Ascending aorta (tissue), 2 donors: ENCODE results near the gene FMN1. TPM values are rescaled to one million over a fixed set of nuclear protein-coding genes. Genes with fewer than 3 reads are reported as not detected.
A peak's percentile ranks its signal among the peaks of the same experiment; 100 is the strongest.

Source experiments
- DNase-seq, 2 donors: peaks; one replicate each; pipeline ENCODE4 v3.0.0-alpha.2; 2019; ENCODE audit warnings: low spot score in 2 of 2
- H3K27ac ChIP-seq, 2 donors: fragments of 200-600 bp; sonication (generic); one replicate each; pipeline ENCODE4 v1.5.1; 2016 to 2017; ENCODE audit warnings: mild to moderate bottlenecking in 1 of 2
- H3K27me3 ChIP-seq: fragments of 200-600 bp; sonication (generic); one replicate; pipeline ENCODE4 v1.5.1; 2017
- H3K36me3 ChIP-seq, 2 donors: fragments of 200-600 bp; sonication (generic); one replicate each; pipeline ENCODE4 v1.5.1; 2016
- H3K4me1 ChIP-seq, 2 donors: fragments of 200-600 bp; sonication (generic); one replicate each; pipeline ENCODE4 v1.5.1; 2016 to 2017; ENCODE audit warnings: mild to moderate bottlenecking in 1 of 2
- H3K4me3 ChIP-seq, 2 donors: fragments of 200-600 bp; sonication (generic); one replicate each; pipeline ENCODE4 v1.5.1; 2016 to 2017; ENCODE audit warnings: mild to moderate bottlenecking in 1 of 2
- H3K9me3 ChIP-seq, 2 donors: fragments of 200-600 bp; sonication (generic); one replicate each; pipeline ENCODE4 v1.5.1; 2016
- CTCF ChIP-seq, 3 experiments: fragments of 200-600 bp in 2 of 3; fragments of 450-650 bp in 1 of 3; sonication (generic) in 2 of 3; IDR thresholded peaks; one replicate each; pipeline ENCODE4 v1.5.1; 2016 to 2019; ENCODE audit warnings: antibody characterized with exemption in 3 of 3, mild to moderate bottlenecking in 1 of 3, moderate library complexity in 1 of 3
- intact Hi-C: fragments of 100-400 bp; cut with DNase I; formaldehyde crosslinking; loops from one replicate; pipeline ENCODE4 v1.15.1; 2023
- total RNA-seq: library from RNA; depleted of rRNA; stranded (reverse); fragments of >200 nt; gene quantifications from one replicate; pipeline ENCODE4 v1.1.0, GENCODE V29; 2016

Gene FMN1
- total RNA-seq, result 4.3 TPM

- H3K9me3 ChIP-seq, result no peaks in the 10 kb centered on the region
- peak; percentile 82 to 95 for DNase-seq
- no peak for TF ChIP-seq CTCF (IDR thresholded peaks at IDR 0.05)
- peaks cover 0 to 3% of the 10 kb centered on the region in 2 donors for H3K4me1 ChIP-seq
- H3K4me3 ChIP-seq, result peak within 1 kb of the TSS; percentile 55 to 60
- peak within 1 kb of the TSS; percentile 33 to 67 for H3K27ac ChIP-seq
- no peaks in the 10 kb centered on the region for H3K36me3 ChIP-seq
- intact Hi-C loops, result no loop called here
- H3K27me3 ChIP-seq, result no peaks in the 10 kb centered on the region
Observed at GRCh38 chr15:33194704-33195670, at the start of gene FMN1. FMN1 (minus strand) TSS chr15:33194714; CDS start chr15:33154914, 39,800 bp downstream.

GRCh38 chr15:33243869-33244268, 49.4 kb upstream of the FMN1 start:
- no peak for DNase-seq
- H3K9me3 ChIP-seq, result no peaks in the 10 kb centered on the region
- no peak overlapping the region for H3K27ac ChIP-seq
- H3K4me1 ChIP-seq, result no peaks in the 10 kb centered on the region
- intact Hi-C loops, result no loop called here
- no peak overlapping the region for H3K4me3 ChIP-seq
- H3K36me3 ChIP-seq, result no peaks in the 10 kb centered on the region
- TF ChIP-seq CTCF (IDR thresholded peaks at IDR 0.05), result no peak
- no peaks in the 10 kb centered on the region for H3K27me3 ChIP-seq

- no peak for DNase-seq
- no peaks in the 10 kb centered on the region for H3K27me3 ChIP-seq
- H3K9me3 ChIP-seq, result no peaks in the 10 kb centered on the region
- no peaks in the 10 kb centered on the region for H3K4me1 ChIP-seq
- intact Hi-C loops, result no loop called here
- no peak overlapping the region for H3K4me3 ChIP-seq
- H3K36me3 ChIP-seq, result no peaks in the 10 kb centered on the region
- TF ChIP-seq CTCF (IDR thresholded peaks at IDR 0.05), result no peak
- no peak overlapping the region for H3K27ac ChIP-seq
Observed at GRCh38 chr15:33243393-33243792, 48.9 kb upstream of the FMN1 start.

GRCh38 chr15:33242669-33243191, 48.2 kb upstream of the FMN1 start:
- Histone ChIP-seq H3K27me3 (no peaks in the 10 kb centered on the region), H3K4me1 (no peaks in the 10 kb centered on the region), H3K4me3 (no peak overlapping the region), H3K9me3 (no peaks in the 10 kb centered on the region), H3K36me3 (no peaks in the 10 kb centered on the region), H3K27ac (no peak overlapping the region)
- intact Hi-C loops, result no loop called here
- peak in 1 of 3 experiments; percentile 10 for TF ChIP-seq CTCF (IDR thresholded peaks at IDR 0.05)
- no peak for DNase-seq

- no peaks in the 10 kb centered on the region for H3K4me1 ChIP-seq
- no peak for TF ChIP-seq CTCF (IDR thresholded peaks at IDR 0.05)
- no peaks in the 10 kb centered on the region for H3K9me3 ChIP-seq
- no peak for DNase-seq
- no peaks in the 10 kb centered on the region for H3K36me3 ChIP-seq
- H3K4me3 ChIP-seq, result no peak overlapping the region
- H3K27ac ChIP-seq, result no peak overlapping the region
- no peaks in the 10 kb centered on the region for H3K27me3 ChIP-seq
- intact Hi-C loops, result no loop called here
Observed at GRCh38 chr15:33242165-33242564, 47.7 kb upstream of the FMN1 start.
